ENCODE data around the gene PRDM15.
A peak's percentile ranks its signal among the peaks of the same experiment; 100 is the strongest.

PRDM15 gene

DNA sequence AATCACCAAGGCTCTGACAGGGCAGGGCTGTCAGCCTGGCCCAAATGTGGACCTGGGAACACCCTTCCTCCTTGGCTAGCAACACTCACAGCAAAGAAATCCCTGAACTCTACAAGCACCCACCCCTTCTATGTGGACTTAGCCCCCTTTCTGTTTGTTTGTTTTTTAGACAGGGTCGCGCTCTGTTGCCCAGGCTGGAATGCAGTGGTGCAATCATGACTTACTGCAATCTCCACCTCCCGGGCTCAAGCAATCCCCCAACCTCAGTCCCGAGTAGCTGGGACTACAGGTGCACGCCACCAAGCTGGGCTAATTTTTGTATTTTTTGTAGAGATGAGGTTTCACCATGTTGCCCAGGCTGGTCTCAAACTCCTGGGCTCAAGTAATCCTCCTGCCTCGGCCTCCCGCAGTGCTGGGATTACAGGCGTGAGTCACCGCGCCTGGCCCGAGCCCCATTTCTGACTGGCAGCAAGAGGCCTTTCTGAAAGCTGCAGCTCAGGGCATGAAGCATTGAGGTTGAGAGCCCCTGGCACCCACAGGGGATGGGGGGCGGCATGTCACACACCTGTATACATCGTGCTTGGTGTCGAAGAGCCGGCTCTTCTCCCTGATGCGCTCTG lies 128.5 kb downstream of the PRDM15 start:
- H3K4me1 ChIP-seq (ENCODE audit: insufficient read depth, low read length, poor library complexity, severe bottlenecking) = peaks cover 13% of the 10 kb centered on the region
- no peaks in the 10 kb centered on the region for H4K20me1 ChIP-seq (ENCODE audit: insufficient read depth, low read length, poor library complexity, severe bottlenecking)
- TF ChIP-seq CTCF (conservative IDR thresholded peaks at IDR 0.05; ENCODE audit: low read length) (no peak), EZH2phosphoT487 (IDR thresholded peaks at IDR 0.05; ENCODE audit: borderline replicate concordance) (no peak)
- H2AFZ ChIP-seq (ENCODE audit: low read length) = no peak overlapping the region
- H3K4me2 ChIP-seq (ENCODE audit: low read depth, low read length, poor library complexity, severe bottlenecking) = no peak overlapping the region
- H3K9ac ChIP-seq (ENCODE audit: low read depth, low read length, poor library complexity, severe bottlenecking) = no peak overlapping the region
- no peak overlapping the region for H3K4me3 ChIP-seq (ENCODE audit: low read length, poor library complexity, severe bottlenecking)
- H3K9me3 ChIP-seq (ENCODE audit: insufficient read depth, low read depth, low read length) = no peaks in the 10 kb centered on the region
- H3K27me3 ChIP-seq (ENCODE audit: insufficient read depth, low read length, poor library complexity, severe bottlenecking) = no peaks in the 10 kb centered on the region
- no peaks in the 10 kb centered on the region for H3F3A ChIP-seq (ENCODE audit: low read depth)
- no peaks in the 10 kb centered on the region for H3K9me2 ChIP-seq (replicated peaks; ENCODE audit: low read depth, low read length)
- no peaks in the 10 kb centered on the region for H3K79me2 ChIP-seq (ENCODE audit: insufficient read depth, low read length)
- H3K36me3 ChIP-seq (ENCODE audit: insufficient read depth, low read length) = no peaks in the 10 kb centered on the region

DNA sequence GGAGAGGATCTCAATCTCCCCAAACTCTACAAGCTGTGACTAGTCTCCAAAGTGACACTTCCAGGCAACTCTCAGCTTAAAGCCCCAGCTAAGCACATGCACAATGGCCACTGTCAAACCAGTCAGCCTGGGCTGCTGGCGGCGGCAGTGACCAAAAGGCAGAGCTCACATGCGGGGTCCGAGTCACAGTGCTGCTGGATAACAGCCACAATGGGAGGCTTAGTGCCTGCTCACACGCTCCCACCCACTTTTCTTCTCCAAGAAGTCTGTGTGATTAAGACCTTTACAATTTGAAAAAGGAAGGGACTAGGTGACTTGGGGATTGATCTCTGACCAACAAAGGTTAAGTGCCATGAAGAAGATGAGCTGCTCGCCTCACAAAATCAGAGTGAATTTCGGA lies 129.1 kb downstream of the PRDM15 start:
- peaks cover 13% of the 10 kb centered on the region for H3K4me1 ChIP-seq (ENCODE audit: insufficient read depth, low read length, poor library complexity, severe bottlenecking)
- H3K9ac ChIP-seq (ENCODE audit: low read depth, low read length, poor library complexity, severe bottlenecking) = no peak overlapping the region
- TF ChIP-seq CTCF (conservative IDR thresholded peaks at IDR 0.05; ENCODE audit: low read length) = no peak
- no peak for TF ChIP-seq EZH2phosphoT487 (IDR thresholded peaks at IDR 0.05; ENCODE audit: borderline replicate concordance)
- H3K9me2 ChIP-seq (replicated peaks; ENCODE audit: low read depth, low read length) = no peaks in the 10 kb centered on the region
- no peaks in the 10 kb centered on the region for H3K9me3 ChIP-seq (ENCODE audit: insufficient read depth, low read depth, low read length)
- H2AFZ ChIP-seq (ENCODE audit: low read length) = no peak overlapping the region
- H3K79me2 ChIP-seq (ENCODE audit: insufficient read depth, low read length) = no peaks in the 10 kb centered on the region
- no peak overlapping the region for H3K4me3 ChIP-seq (ENCODE audit: low read length, poor library complexity, severe bottlenecking)
- no peaks in the 10 kb centered on the region for H3F3A ChIP-seq (ENCODE audit: low read depth)
- H3K27me3 ChIP-seq (ENCODE audit: insufficient read depth, low read length, poor library complexity, severe bottlenecking) = no peaks in the 10 kb centered on the region
- H3K4me2 ChIP-seq (ENCODE audit: low read depth, low read length, poor library complexity, severe bottlenecking) = no peak overlapping the region
- H3K36me3 ChIP-seq (ENCODE audit: insufficient read depth, low read length) = no peaks in the 10 kb centered on the region
- no peaks in the 10 kb centered on the region for H4K20me1 ChIP-seq (ENCODE audit: insufficient read depth, low read length, poor library complexity, severe bottlenecking)

DNA sequence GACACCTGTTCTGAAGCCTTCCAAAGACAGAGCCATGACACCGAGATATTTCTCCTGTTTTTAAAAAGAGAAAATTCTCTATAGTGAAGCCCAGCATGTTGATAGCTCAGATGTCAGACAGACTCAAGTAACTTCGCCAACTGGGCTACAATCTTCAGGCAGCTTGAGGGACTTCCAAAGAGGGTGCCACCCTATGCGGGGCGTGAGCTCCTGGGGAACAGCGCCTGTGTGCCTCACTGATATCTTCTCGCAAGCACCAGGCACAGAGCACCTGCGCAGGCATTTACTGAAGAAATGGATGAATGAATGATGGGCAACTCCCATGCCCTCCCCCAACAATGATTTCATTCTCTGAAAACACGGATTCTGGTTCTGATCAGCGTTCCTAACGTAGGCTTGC lies 129.9 kb downstream of the PRDM15 start:
- no peak overlapping the region for H3K9ac ChIP-seq (ENCODE audit: low read depth, low read length, poor library complexity, severe bottlenecking)
- no peak overlapping the region for H3K4me2 ChIP-seq (ENCODE audit: low read depth, low read length, poor library complexity, severe bottlenecking)
- peaks cover 13% of the 10 kb centered on the region for H3K4me1 ChIP-seq (ENCODE audit: insufficient read depth, low read length, poor library complexity, severe bottlenecking)
- 0 out of 2 replicates have a peak overlapping the region, but pooled peaks have one; percentile 18 for H2AFZ ChIP-seq (ENCODE audit: low read length)
- TF ChIP-seq CTCF (conservative IDR thresholded peaks at IDR 0.05; ENCODE audit: low read length) = no peak
- no peak for TF ChIP-seq EZH2phosphoT487 (IDR thresholded peaks at IDR 0.05; ENCODE audit: borderline replicate concordance)
- no peaks in the 10 kb centered on the region for H3K36me3 ChIP-seq (ENCODE audit: insufficient read depth, low read length)
- H3K4me3 ChIP-seq (ENCODE audit: low read length, poor library complexity, severe bottlenecking) = no peak overlapping the region
- H4K20me1 ChIP-seq (ENCODE audit: insufficient read depth, low read length, poor library complexity, severe bottlenecking) = no peaks in the 10 kb centered on the region
- no peaks in the 10 kb centered on the region for H3K9me2 ChIP-seq (replicated peaks; ENCODE audit: low read depth, low read length)
- H3F3A ChIP-seq (ENCODE audit: low read depth) = no peaks in the 10 kb centered on the region
- H3K9me3 ChIP-seq (ENCODE audit: insufficient read depth, low read depth, low read length) = no peaks in the 10 kb centered on the region
- no peaks in the 10 kb centered on the region for H3K27me3 ChIP-seq (ENCODE audit: insufficient read depth, low read length, poor library complexity, severe bottlenecking)
- H3K79me2 ChIP-seq (ENCODE audit: insufficient read depth, low read length) = no peaks in the 10 kb centered on the region
